PC-3 (cell line): ENCODE measurements around the gene ELN. TPM values are rescaled to one million over a fixed set of nuclear protein-coding genes. Genes with fewer than 3 reads are reported as not detected.
A peak's percentile ranks its signal among the peaks of the same experiment; 100 is the strongest.

Source experiments
- ATAC-seq: fragments of 200-7000 bp; cut with Tn5 transposase; 2 replicates; pipeline ENCODE4 v1.9.1; 2020; ENCODE audit warnings: mild to moderate bottlenecking, moderate library complexity
- BruUV-seq: library from RNA; stranded (reverse); fragments of 400-500 nt; replicated peaks from 2 replicates; lab custom pipeline; 2021; lab: Mats Ljungman, UMichigan
- CTCF ChIA-PET: fragments of 300-600 bp; sonication (Branson Sonifier 250); formaldehyde crosslinking; loops from one replicate; lab custom pipeline; 2022; ENCODE audit warnings: antibody characterized with exemption; lab: Charles Lee
- POLR2A ChIA-PET: fragments of 300-600 bp; sonication (Branson Sonifier 250); formaldehyde crosslinking; loops from one replicate; lab custom pipeline; 2022; ENCODE audit warnings: antibody characterized with exemption; ENCODE audit not compliant: unreplicated experiment; lab: Charles Lee
- DNase-seq: peaks from one replicate; pipeline ENCODE4 v3.0.0-alpha.2; 2015
- H2AFZ ChIP-seq: fragments of 300-600 bp; sonication (generic); 2 replicates; pipeline ENCODE4 v1.6.0; 2016; ENCODE audit warnings: antibody characterized with exemption, low read length
- H3F3A ChIP-seq: fragments of 300-600 bp; sonication (generic); one replicate; pipeline ENCODE4 v1.6.0; 2017; ENCODE audit warnings: antibody characterized with exemption, low read length, control low read depth, mild to moderate bottlenecking; ENCODE audit not compliant: unreplicated experiment
- H3K27ac ChIP-seq: fragments of 300-600 bp; sonication (generic); 2 replicates; pipeline ENCODE4 v1.5.1; 2016; ENCODE audit warnings: mild to moderate bottlenecking, low read length
- H3K27me3 ChIP-seq: fragments of 300-600 bp; sonication (generic); 2 replicates; pipeline ENCODE4 v1.6.1; 2016; ENCODE audit warnings: low read length, mixed read lengths
- H3K36me3 ChIP-seq: fragments of 300-600 bp; sonication (generic); 2 replicates; pipeline ENCODE4 v1.6.1; 2016; ENCODE audit warnings: low read depth, mixed run types, low read length, mixed read lengths
- H3K4me1 ChIP-seq: fragments of 300-600 bp; sonication (generic); 2 replicates; pipeline ENCODE4 v1.5.1; 2016; ENCODE audit warnings: low read length; ENCODE audit not compliant: insufficient read depth
- H3K4me2 ChIP-seq: fragments of 300-600 bp; sonication (generic); 2 replicates; pipeline ENCODE4 v1.6.0; 2016; ENCODE audit warnings: low read length
- H3K4me3 ChIP-seq: fragments of 300-600 bp; sonication (generic); 2 replicates; pipeline ENCODE4 v1.5.1; 2016; ENCODE audit warnings: mild to moderate bottlenecking, low read length, mixed read lengths
- H3K79me2 ChIP-seq: fragments of 300-600 bp; sonication (generic); 2 replicates; pipeline ENCODE4 v1.6.1; 2017; ENCODE audit warnings: low read length, mixed read lengths
- H3K9ac ChIP-seq: fragments of 300-600 bp; sonication (generic); 2 replicates; pipeline ENCODE4 v1.6.0; 2016; ENCODE audit warnings: mild to moderate bottlenecking, low read length
- H3K9me2 ChIP-seq: fragments of 300-600 bp; sonication (generic); replicated peaks from 2 replicates; pipeline ENCODE4 v1.6.1; 2016; ENCODE audit warnings: mixed run types, low read length, mixed read lengths
- H3K9me3 ChIP-seq: fragments of 300-600 bp; sonication (generic); 2 replicates; pipeline ENCODE4 v1.6.1; 2016; ENCODE audit warnings: low read length, mixed read lengths
- H4K20me1 ChIP-seq: fragments of 300-600 bp; sonication (generic); 2 replicates; pipeline ENCODE4 v1.6.1; 2016; ENCODE audit warnings: low read length, mixed read lengths
- CTCF ChIP-seq: fragments of 300-600 bp; sonication (generic); conservative IDR thresholded peaks from 2 replicates; pipeline ENCODE4 v1.5.1; 2017; ENCODE audit warnings: antibody characterized with exemption, low read depth, mild to moderate bottlenecking, low read length
- EZH2 ChIP-seq: fragments of 300-600 bp; sonication (generic); IDR thresholded peaks from one replicate; pipeline ENCODE4 v1.6.1; 2017; ENCODE audit warnings: antibody characterized with exemption, mild to moderate bottlenecking, low read length; ENCODE audit not compliant: unreplicated experiment
- EZH2phosphoT487 ChIP-seq: fragments of 300-600 bp; sonication (generic); IDR thresholded peaks from 2 replicates; pipeline ENCODE4 v1.6.1; 2018; ENCODE audit warnings: mild to moderate bottlenecking, antibody characterized with exemption, low read length, borderline replicate concordance
- intact Hi-C: fragments of 100-400 bp; cut with micrococcal nuclease; formaldehyde crosslinking; loops from 2 replicates; pipeline ENCODE4 v1.9.0; 2023
- total RNA-seq: library from RNA; depleted of rRNA; stranded (reverse); fragments of >200 nt; gene quantifications from 2 replicates; pipeline ENCODE4 v1.2.3, GENCODE V29; 2014

Gene ELN
- total RNA-seq, 1 experiment from 2014 or later = 0.07 TPM

- Histone ChIP-seq H3K27ac (no peak overlapping the region), H3F3A (no peaks in the 10 kb centered on the region), H4K20me1 (no peaks in the 10 kb centered on the region), H3K27me3 (no peaks in the 10 kb centered on the region), H3K4me1 (no peaks in the 10 kb centered on the region), H3K36me3 (no peaks in the 10 kb centered on the region), H3K9ac (no peak overlapping the region), H3K4me3 (no peak overlapping the region), H3K4me2 (no peak overlapping the region), H3K9me2 (no peaks in the 10 kb centered on the region), H3K79me2 (no peaks in the 10 kb centered on the region), H2AFZ (no peak overlapping the region), H3K9me3 (no peaks in the 10 kb centered on the region)
- ATAC-seq (no peak), DNase-seq (peak; percentile 13)
- no TSS peak for BruUV-seq
- ChIA-PET CTCF (no interaction called here), POLR2A (no interaction called here)
- intact Hi-C loops = no loop called here
- TF ChIP-seq EZH2phosphoT487 (no peak), EZH2 (no peak), CTCF (no peak)
Measured at GRCh38 chr7:73995330-73995729, 32.6 kb upstream of the ELN start.

GRCh38 chr7:73995821-73996511, 32.0 kb upstream of the ELN start:
- no TSS peak for BruUV-seq
- no peak overlapping the region for H2AFZ ChIP-seq
- no peaks in the 10 kb centered on the region for H4K20me1 ChIP-seq
- H3K4me1 ChIP-seq = no peaks in the 10 kb centered on the region
- H3K4me3 ChIP-seq = no peak overlapping the region
- POLR2A ChIA-PET = no interaction called here
- no peaks in the 10 kb centered on the region for H3K9me3 ChIP-seq
- H3F3A ChIP-seq = no peaks in the 10 kb centered on the region
- no peaks in the 10 kb centered on the region for H3K27me3 ChIP-seq
- CTCF ChIA-PET = no interaction called here
- TF ChIP-seq CTCF (no peak), EZH2phosphoT487 (no peak), EZH2 (no peak)
- ATAC-seq (no peak), DNase-seq (no peak)
- intact Hi-C loops = no loop called here
- H3K27ac ChIP-seq = no peak overlapping the region
- no peak overlapping the region for H3K4me2 ChIP-seq
- H3K36me3 ChIP-seq = no peaks in the 10 kb centered on the region
- H3K9ac ChIP-seq = no peak overlapping the region
- no peaks in the 10 kb centered on the region for H3K79me2 ChIP-seq
- no peaks in the 10 kb centered on the region for H3K9me2 ChIP-seq

- TF ChIP-seq EZH2 (no peak), EZH2phosphoT487 (no peak), CTCF (no peak)
- Histone ChIP-seq H3K27ac (no peak overlapping the region), H3K9me3 (no peaks in the 10 kb centered on the region), H3K4me1 (no peaks in the 10 kb centered on the region), H3K9ac (no peak overlapping the region), H3K9me2 (no peaks in the 10 kb centered on the region), H3K79me2 (no peaks in the 10 kb centered on the region), H4K20me1 (no peaks in the 10 kb centered on the region), H3K36me3 (no peaks in the 10 kb centered on the region), H3K4me3 (no peak overlapping the region), H3K27me3 (no peaks in the 10 kb centered on the region), H3K4me2 (no peak overlapping the region), H3F3A (no peaks in the 10 kb centered on the region), H2AFZ (no peak overlapping the region)
- ATAC-seq (no peak), DNase-seq (no peak)
- no TSS peak for BruUV-seq
- ChIA-PET POLR2A (no interaction called here), CTCF (no interaction called here)
- intact Hi-C loops = no loop called here
Measured at GRCh38 chr7:73997056-73997455, 30.9 kb upstream of the ELN start.
